OCI-LY7 (cell line): ENCODE measurements around the gene TMEM109. TPM values are rescaled to one million over a fixed set of nuclear protein-coding genes. Genes with fewer than 3 reads are reported as not detected.

Experiments used
- BruUV-seq: library from RNA; stranded (reverse); fragments of 400-500 nt; replicated peaks from 2 replicates; lab custom pipeline; 2021; lab: Mats Ljungman, UMichigan
- CTCF ChIA-PET: fragments of 300-600 bp; sonication (Branson Sonifier 250); formaldehyde crosslinking; loops from one replicate; lab custom pipeline; 2022; ENCODE audit warnings: antibody characterized with exemption; ENCODE audit not compliant: unreplicated experiment; lab: Charles Lee
- POLR2A ChIA-PET: fragments of 300-600 bp; sonication (Branson Sonifier 250); formaldehyde crosslinking; loops from one replicate; lab custom pipeline; 2022; ENCODE audit warnings: antibody characterized with exemption; lab: Charles Lee
- DNase-seq: peaks from one replicate; pipeline ENCODE4 v3.0.0-alpha.2; 2015; ENCODE audit warnings: low spot score
- H2AFZ ChIP-seq: fragments of 200-600 bp; sonication (generic), shearing (Covaris generic); 2 replicates; pipeline ENCODE4 v1.6.1; 2014; ENCODE audit warnings: mild to moderate bottlenecking, antibody characterized with exemption, low read length, moderate library complexity
- H3K27ac ChIP-seq: fragments of 200-600 bp; sonication (generic); 2 replicates; pipeline ENCODE4 v1.5.1; 2014; ENCODE audit warnings: mixed run types, low read depth, mild to moderate bottlenecking, moderate library complexity, low read length, inconsistent platforms; ENCODE audit not compliant: poor library complexity, severe bottlenecking
- H3K36me3 ChIP-seq: fragments of 200-600 bp; sonication (generic); 2 replicates; pipeline ENCODE4 v1.6.1; 2014; ENCODE audit warnings: mild to moderate bottlenecking, antibody characterized with exemption, low read length, moderate library complexity, mixed read lengths; ENCODE audit not compliant: insufficient read depth
- H3K4me1 ChIP-seq: fragments of 200-600 bp; sonication (generic); 2 replicates; pipeline ENCODE4 v1.5.1; 2014; ENCODE audit warnings: mild to moderate bottlenecking, low read length; ENCODE audit not compliant: insufficient read depth, poor library complexity, severe bottlenecking
- H3K4me2 ChIP-seq: fragments of 200-600 bp; sonication (generic); 2 replicates; pipeline ENCODE4 v1.6.1; 2014; ENCODE audit warnings: mild to moderate bottlenecking, low read length
- H3K4me3 ChIP-seq: fragments of 200-600 bp; sonication (generic); 2 replicates; pipeline ENCODE4 v1.5.1; 2014; ENCODE audit warnings: mild to moderate bottlenecking, low read depth, low read length; ENCODE audit not compliant: poor library complexity, severe bottlenecking
- H3K79me2 ChIP-seq: fragments of 200-600 bp; sonication (generic); 2 replicates; pipeline ENCODE4 v1.6.1; 2016; ENCODE audit warnings: low read depth, mild to moderate bottlenecking, low read length, moderate library complexity, mixed read lengths; ENCODE audit not compliant: insufficient read depth
- H3K9me2 ChIP-seq: fragments of 200-600 bp; sonication (generic); 2 replicates; pipeline ENCODE4 v1.6.1; 2016; ENCODE audit warnings: mild to moderate bottlenecking, low read length, mixed read lengths; ENCODE audit not compliant: insufficient read depth
- H3K9me3 ChIP-seq: fragments of 200-600 bp; sonication (generic); 2 replicates; pipeline ENCODE4 v1.6.1; 2014; ENCODE audit warnings: mild to moderate bottlenecking, mixed run types, low read length, mixed read lengths
- H4K20me1 ChIP-seq: fragments of 200-600 bp; sonication (generic); 2 replicates; pipeline ENCODE4 v1.6.1; 2014; ENCODE audit warnings: mild to moderate bottlenecking, antibody characterized with exemption, low read length, moderate library complexity, mixed read lengths; ENCODE audit not compliant: insufficient read depth
- CTCF ChIP-seq: fragments of 200-600 bp; sonication (generic); conservative IDR thresholded peaks from 2 replicates; pipeline ENCODE4 v1.5.1; 2014; ENCODE audit warnings: mild to moderate bottlenecking, antibody characterized with exemption, low read length, moderate library complexity, mixed read lengths
- EZH2phosphoT487 ChIP-seq: fragments of 200-600 bp; sonication (generic); IDR thresholded peaks from 2 replicates; pipeline ENCODE4 v1.6.1; 2018; ENCODE audit warnings: low read depth, borderline replicate concordance, mild to moderate bottlenecking, mixed run types, antibody characterized with exemption, low read length, moderate library complexity, mixed read lengths
- intact Hi-C: fragments of 100-400 bp; cut with micrococcal nuclease; formaldehyde crosslinking; loops from one replicate; pipeline ENCODE4 v1.10.0; 2022; ENCODE audit not compliant: unreplicated experiment
- total RNA-seq, 2 experiments: library from RNA; depleted of rRNA in 1 of 2; stranded (reverse); fragments of >200 nt in 1 of 2; shearing (Covaris generic) in 1 of 2; gene quantifications; 2 replicates each; pipeline ENCODE4 v1.2.3, GENCODE V29; 2014 to 2022

The TMEM109 gene
- total RNA-seq, 2 experiments from 2014 or later = 57.0 to 67.8 TPM

GRCh38 chr11:60866911-60867870 is 46.8 kb upstream of the TMEM109 start, which contains the start of gene ZP1:
Gene ZP1, plus strand, starts transcription at chr11:60867542. Its CDS starts 20 bp downstream, at chr11:60867562.
- H2AFZ ChIP-seq = no peak within 1 kb of the TSS
- no peak within 1 kb of the TSS for H3K4me3 ChIP-seq
- BruUV-seq = no TSS peak
- H3K4me2 ChIP-seq = no peak within 1 kb of the TSS
- intact Hi-C loops = no loop called here
- no peaks in the 10 kb centered on the region for H3K79me2 ChIP-seq
- no peak within 1 kb of the TSS for H3K27ac ChIP-seq
- ChIA-PET POLR2A (interaction anchor here (0.9 to 1.0 kb wide), 3 partner anchors 11 to 29 kb away, joined by 3 read pairs; no protein-coding TSS in a partner anchor), CTCF (interaction anchor here (0.5 kb wide), 1 partner anchor 634 kb away, joined by 4 read pairs; no protein-coding TSS in a partner anchor)
- H3K36me3 ChIP-seq = no peaks in the 10 kb centered on the region
- no peaks in the 10 kb centered on the region for H3K9me3 ChIP-seq
- H4K20me1 ChIP-seq = no peaks in the 10 kb centered on the region
- TF ChIP-seq EZH2phosphoT487 = no peak
- no peak for TF ChIP-seq CTCF
- no peaks in the 10 kb centered on the region for H3K4me1 ChIP-seq
- DNase-seq = no peak
- H3K9me2 ChIP-seq = no peaks in the 10 kb centered on the region

GRCh38 chr11:60867871-60868681 is 45.9 kb upstream of the TMEM109 start:
- Histone ChIP-seq H3K9me2 (no peaks in the 10 kb centered on the region), H3K79me2 (no peaks in the 10 kb centered on the region), H2AFZ (no peak overlapping the region), H4K20me1 (no peaks in the 10 kb centered on the region), H3K4me1 (no peaks in the 10 kb centered on the region), H3K4me3 (no peak overlapping the region), H3K4me2 (no peak overlapping the region), H3K9me3 (no peaks in the 10 kb centered on the region), H3K36me3 (no peaks in the 10 kb centered on the region), H3K27ac (no peak overlapping the region)
- POLR2A ChIA-PET = interaction anchor here (0.9 kb wide), 1 partner anchor 10 kb away, joined by 3 read pairs; no protein-coding TSS in a partner anchor
- intact Hi-C loops = no loop called here
- no TSS peak for BruUV-seq
- no peak for DNase-seq
- CTCF ChIA-PET = interaction anchor here (0.5 kb wide), 1 partner anchor 635 kb away, joined by 4 read pairs; no protein-coding TSS in a partner anchor
- no peak for TF ChIP-seq EZH2phosphoT487
- TF ChIP-seq CTCF = no peak
